LNCaP clone FGC (cell line): ENCODE results near the gene SLCO2A1.

ENCODE experiments used
- DNase-seq: peaks from one replicate; pipeline ENCODE4 v3.0.0-alpha.2; 2011; ENCODE audit warnings: low read depth
- H3K4me3 ChIP-seq: 2 replicates; pipeline ENCODE4 v1.5.1; 2011; ENCODE audit warnings: mild to moderate bottlenecking, low read depth, low read length, control low read depth
- CTCF ChIP-seq: IDR thresholded peaks from 2 replicates; pipeline ENCODE4 v1.5.1; 2012; ENCODE audit warnings: mild to moderate bottlenecking; ENCODE audit not compliant: control insufficient read depth, insufficient read depth; ENCODE audit errors: extremely low read depth

The SLCO2A1 gene

GRCh38 chr3:133965013-133965570, 64.6 kb downstream of the SLCO2A1 start:
- H3K4me3 ChIP-seq, result no peak overlapping the region
- TF ChIP-seq CTCF, result no peak
- DNase-seq, result no peak

GRCh38 chr3:133964547-133964946, 65.2 kb downstream of the SLCO2A1 start:
- DNase-seq, result no peak
- peak; percentile 35 for TF ChIP-seq CTCF
- no peak overlapping the region for H3K4me3 ChIP-seq

GRCh38 chr3:133963657-133964396, 65.9 kb downstream of the SLCO2A1 start:
- TF ChIP-seq CTCF, result no peak
- H3K4me3 ChIP-seq, result no peak overlapping the region
- DNase-seq, result no peak

GRCh38 chr3:133962849-133963248, 66.9 kb downstream of the SLCO2A1 start:
- no peak overlapping the region for H3K4me3 ChIP-seq
- DNase-seq, result no peak
- TF ChIP-seq CTCF, result no peak

GRCh38 chr3:133958071-133958805, 71.5 kb downstream of the SLCO2A1 start:
- TF ChIP-seq CTCF, result no peak
- no peak overlapping the region for H3K4me3 ChIP-seq
- DNase-seq, result no peak

GRCh38 chr3:133956982-133957381, 72.7 kb downstream of the SLCO2A1 start:
- TF ChIP-seq CTCF, result no peak
- no peak for DNase-seq
- no peak overlapping the region for H3K4me3 ChIP-seq
